DND-41 (cell line): ENCODE measurements around the gene FBXL13.
"Not testable (repeated sequence)": the region's sequence is repeated elsewhere in the genome, so short reads cannot be mapped to it uniquely, and the experiment has no call there.

Source experiments
- EZH2 ChIP-seq: IDR thresholded peaks from 3 replicates; pipeline ENCODE4 v1.6.1; 2012; ENCODE audit warnings: borderline replicate concordance, low read depth, mild to moderate bottlenecking, moderate library complexity, low read length, inconsistent platforms; ENCODE audit not compliant: severe bottlenecking
- TF ChIP-seq, protein P1 (sequence below): IDR thresholded peaks from 2 replicates; pipeline ENCODE4 v1.5.1; 2012; ENCODE audit warnings: borderline replicate concordance, low read length, moderate library complexity, mild to moderate bottlenecking; ENCODE audit not compliant: poor library complexity, severe bottlenecking; ENCODE audit errors: extremely low read depth

- TF ChIP-seq, protein P1, sequence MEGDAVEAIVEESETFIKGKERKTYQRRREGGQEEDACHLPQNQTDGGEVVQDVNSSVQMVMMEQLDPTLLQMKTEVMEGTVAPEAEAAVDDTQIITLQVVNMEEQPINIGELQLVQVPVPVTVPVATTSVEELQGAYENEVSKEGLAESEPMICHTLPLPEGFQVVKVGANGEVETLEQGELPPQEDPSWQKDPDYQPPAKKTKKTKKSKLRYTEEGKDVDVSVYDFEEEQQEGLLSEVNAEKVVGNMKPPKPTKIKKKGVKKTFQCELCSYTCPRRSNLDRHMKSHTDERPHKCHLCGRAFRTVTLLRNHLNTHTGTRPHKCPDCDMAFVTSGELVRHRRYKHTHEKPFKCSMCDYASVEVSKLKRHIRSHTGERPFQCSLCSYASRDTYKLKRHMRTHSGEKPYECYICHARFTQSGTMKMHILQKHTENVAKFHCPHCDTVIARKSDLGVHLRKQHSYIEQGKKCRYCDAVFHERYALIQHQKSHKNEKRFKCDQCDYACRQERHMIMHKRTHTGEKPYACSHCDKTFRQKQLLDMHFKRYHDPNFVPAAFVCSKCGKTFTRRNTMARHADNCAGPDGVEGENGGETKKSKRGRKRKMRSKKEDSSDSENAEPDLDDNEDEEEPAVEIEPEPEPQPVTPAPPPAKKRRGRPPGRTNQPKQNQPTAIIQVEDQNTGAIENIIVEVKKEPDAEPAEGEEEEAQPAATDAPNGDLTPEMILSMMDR, result not testable (repeated sequence)
- TF ChIP-seq EZH2, result not testable (repeated sequence)
Measured at GRCh38 chr7:102788770-102789169, 285.8 kb downstream of the FBXL13 start.
